Hepatic stellate cell (primary cell): ENCODE measurements around the gene MED28.

ENCODE experiments used
- DNase-seq: peaks from one replicate; pipeline ENCODE4 v3.0.0; 2011; ENCODE audit warnings: low spot score

The MED28 gene

GRCh38 chr4:17667253-17667652 is 52.8 kb downstream of the MED28 start:
- DNase-seq, result no peak

- no peak for DNase-seq
Measured at GRCh38 chr4:17667653-17668201, 53.3 kb downstream of the MED28 start.

- DNase-seq, result no peak
Measured at GRCh38 chr4:17670423-17670822, 56.0 kb downstream of the MED28 start.

- no peak for DNase-seq
Measured at GRCh38 chr4:17680559-17681280, 66.3 kb downstream of the MED28 start.

- no peak for DNase-seq
Measured at GRCh38 chr4:17681281-17682221, 67.1 kb downstream of the MED28 start.

- DNase-seq, result no peak
Measured at GRCh38 chr4:17682222-17682566, 67.8 kb downstream of the MED28 start.
